Umbilical cord (tissue), 2 donors: ENCODE results near the gene VPS52. TPM values are rescaled to one million over a fixed set of nuclear protein-coding genes. Genes with fewer than 3 reads are reported as not detected.
"Not testable (repeated sequence)": the region's sequence is repeated elsewhere in the genome, so short reads cannot be mapped to it uniquely, and the experiment has no call there.

Source experiments
- DNase-seq: peaks from one replicate; pipeline ENCODE4 v3.0.0-alpha.2; 2015; ENCODE audit warnings: low spot score
- total RNA-seq: library from RNA; depleted of rRNA; stranded (reverse); fragments of >200 nt; gene quantifications from one replicate; pipeline ENCODE4 v1.2.3, GENCODE V29; 2014; ENCODE audit warnings: low replicate concordance; ENCODE audit not compliant: insufficient read depth

Gene VPS52
- total RNA-seq, 1 donor from 2014 or later: 33.7 TPM

DNA sequence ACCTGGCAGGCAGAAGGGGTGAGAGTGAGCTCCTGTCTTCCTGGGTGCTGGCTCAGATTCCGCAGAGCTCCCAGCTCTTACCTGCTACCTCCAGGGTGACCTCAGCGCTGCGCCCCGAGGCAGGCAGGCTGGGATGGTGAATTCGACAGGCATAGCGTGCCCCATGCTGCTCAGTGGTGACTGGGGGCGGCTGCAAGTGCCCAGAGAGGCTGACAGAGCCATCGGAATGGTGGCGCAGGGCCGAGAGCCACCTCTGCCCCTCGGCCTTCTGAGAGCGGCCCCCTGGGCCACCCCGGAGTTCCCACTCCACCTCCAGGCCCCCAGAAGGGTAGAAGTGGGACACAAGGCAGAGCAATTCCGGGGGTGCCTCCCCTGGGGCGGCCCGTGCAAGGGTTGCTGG lies 32.5 kb upstream of the VPS52 start:
- no peak for DNase-seq

DNA sequence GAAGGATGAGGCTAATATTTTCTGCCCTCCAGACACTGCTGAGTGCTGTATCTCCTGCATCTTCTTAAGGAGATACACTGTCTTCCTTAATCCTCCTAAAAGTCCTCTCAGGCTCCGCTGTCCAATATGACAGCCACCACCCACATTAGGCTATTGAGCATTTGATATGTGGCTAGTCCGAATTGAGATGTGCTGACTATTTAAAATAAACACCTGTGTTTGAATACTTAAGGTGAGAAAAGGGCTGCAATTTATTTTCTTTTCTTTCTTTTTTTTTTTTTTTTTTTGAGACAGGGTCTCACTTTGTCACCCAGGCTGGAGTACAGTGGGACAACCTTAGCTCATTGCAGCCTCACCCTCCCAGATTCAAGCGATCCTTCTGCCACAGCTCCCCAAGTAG lies 30.2 kb upstream of the VPS52 start:
- no peak for DNase-seq

DNA sequence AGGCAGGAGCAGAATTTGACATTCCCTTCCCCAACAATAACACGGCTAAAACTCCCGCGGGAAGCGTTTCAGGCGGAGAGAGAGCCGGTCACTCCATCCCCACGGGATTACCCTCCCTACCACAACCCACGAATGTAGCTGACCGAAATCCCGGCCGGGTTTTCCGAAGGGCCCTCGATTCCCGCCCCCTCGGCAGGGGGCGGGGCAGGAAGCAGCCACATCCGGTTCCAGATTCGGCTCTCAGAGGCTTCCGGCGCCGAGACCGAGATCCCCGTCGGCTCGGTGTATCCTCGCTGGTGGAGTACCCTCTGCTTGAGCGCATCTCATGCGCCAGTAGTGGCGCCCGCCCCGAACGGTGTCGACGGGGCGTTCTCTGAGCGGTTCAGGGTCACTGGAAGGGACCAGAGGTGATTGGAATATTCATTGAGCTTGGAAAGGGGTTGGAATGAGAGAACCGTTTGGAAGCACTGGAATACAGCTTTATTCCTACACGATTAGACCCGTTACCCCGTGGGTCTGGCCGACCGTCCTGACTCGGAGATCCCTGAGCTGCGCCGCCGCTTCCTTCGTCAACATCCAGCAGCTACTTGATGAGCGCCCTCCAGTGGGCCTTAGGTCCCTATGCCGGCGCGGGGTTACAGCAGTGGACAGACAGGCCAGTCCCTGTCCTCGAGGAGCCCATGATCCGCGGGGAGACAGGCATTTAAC lies 27.7 kb upstream of the VPS52 start:
- peak; percentile 95 for DNase-seq

DNA sequence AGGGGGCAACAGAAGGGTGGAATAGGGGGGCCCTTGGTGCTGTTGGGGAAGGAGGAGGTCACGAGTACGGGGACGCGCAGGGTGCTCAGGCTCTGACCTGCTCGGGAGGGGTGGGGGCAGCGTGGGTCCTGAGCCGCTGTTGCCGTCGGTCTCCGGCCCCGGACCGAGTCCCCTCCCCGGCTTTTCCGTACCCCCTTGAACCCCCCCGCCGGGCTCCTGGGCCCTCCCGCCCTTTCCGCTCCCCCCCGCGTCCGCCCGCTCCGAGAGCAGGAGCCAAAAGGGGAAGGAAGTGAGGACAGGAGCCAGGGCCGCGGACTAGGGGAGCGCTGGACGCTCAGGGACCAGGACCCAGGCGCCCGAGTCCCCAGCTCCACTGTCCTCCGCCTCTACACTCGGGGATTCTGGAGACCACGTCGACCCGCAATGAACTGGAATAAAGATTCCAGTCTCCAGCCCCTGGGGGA lies 27.1 kb upstream of the VPS52 start, which contains the start of gene RGL2:
TSS of gene RGL2 (minus strand) at position 170 of the 464 bp plus-strand sequence. CDS start 332 bp downstream, outside the sequence.
- DNase-seq: peak; percentile 84

DNA sequence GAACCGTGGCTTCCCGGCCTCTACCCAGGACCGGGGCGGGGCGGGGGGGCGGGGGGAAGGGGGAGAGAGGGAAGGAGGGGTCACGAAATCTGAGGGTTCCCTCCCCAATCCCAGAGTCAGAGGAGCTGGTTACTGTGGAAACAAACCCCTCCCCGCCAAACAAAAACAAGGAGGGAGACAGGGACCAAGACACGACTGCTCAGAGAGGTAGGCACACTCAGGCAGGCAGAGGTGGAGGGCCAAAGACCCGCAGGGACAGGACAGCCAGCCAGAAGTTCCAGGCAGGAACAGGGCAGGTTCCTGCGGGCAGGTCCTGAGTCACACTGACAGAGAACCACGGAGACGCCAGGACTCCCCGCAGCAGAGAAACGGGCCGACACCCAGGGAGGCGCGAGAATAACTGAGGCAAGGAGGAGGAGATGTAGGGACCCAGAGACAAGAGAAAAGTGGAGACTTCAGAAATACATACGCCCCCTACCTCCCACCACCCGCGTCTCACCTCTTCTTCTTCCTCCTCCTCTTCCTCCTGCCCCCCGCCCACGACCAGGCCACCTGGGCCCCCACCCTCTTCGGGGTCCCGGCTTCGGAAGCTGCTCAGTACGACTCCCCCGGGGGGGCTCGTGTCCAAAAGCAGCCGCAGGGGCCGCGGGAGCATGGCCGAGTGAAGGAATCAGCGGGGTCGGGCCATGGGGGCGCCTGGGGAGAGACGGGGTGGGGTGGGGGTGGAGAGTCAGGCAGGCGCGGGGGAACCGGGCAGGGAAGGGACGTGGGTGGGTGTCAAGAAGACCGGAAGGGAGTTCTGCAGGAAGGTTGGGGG lies 26.5 kb upstream of the VPS52 start:
- DNase-seq: peak; percentile 93

DNA sequence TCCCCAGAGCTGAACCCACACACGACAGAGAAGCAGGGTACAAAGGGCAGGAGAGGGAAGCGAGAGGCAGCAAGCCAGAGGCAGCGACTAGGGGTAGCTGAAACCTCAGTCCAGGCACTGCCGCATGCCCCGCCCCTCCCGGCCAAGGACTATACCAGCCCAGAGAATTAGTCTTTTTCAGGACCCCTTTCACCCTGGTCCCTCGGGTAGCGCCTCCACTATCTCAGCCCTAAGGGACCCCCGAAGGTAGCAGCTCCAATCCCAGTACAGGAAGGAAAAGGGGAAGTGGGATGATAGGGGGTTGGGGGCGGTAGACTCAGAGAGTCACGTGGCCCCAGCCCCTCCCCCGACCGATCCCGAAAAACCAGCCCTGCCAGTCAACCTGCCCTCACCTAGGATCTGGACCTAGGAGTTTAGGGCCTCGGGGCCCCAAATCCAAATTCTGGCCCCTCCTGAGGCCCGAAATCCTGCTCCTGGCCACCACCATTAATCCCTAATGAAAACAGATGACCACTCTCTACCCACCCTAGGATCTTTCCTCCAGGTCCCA lies 25.8 kb upstream of the VPS52 start:
- DNase-seq: peak; percentile 72

GRCh38 chr6:33296797-33297405 lies 25.2 kb upstream of the VPS52 start:
- DNase-seq: no peak

GRCh38 chr6:33295621-33296369 lies 24.1 kb upstream of the VPS52 start:
- DNase-seq: no peak

GRCh38 chr6:33294086-33294823 lies 22.6 kb upstream of the VPS52 start:
- DNase-seq: no peak

DNA sequence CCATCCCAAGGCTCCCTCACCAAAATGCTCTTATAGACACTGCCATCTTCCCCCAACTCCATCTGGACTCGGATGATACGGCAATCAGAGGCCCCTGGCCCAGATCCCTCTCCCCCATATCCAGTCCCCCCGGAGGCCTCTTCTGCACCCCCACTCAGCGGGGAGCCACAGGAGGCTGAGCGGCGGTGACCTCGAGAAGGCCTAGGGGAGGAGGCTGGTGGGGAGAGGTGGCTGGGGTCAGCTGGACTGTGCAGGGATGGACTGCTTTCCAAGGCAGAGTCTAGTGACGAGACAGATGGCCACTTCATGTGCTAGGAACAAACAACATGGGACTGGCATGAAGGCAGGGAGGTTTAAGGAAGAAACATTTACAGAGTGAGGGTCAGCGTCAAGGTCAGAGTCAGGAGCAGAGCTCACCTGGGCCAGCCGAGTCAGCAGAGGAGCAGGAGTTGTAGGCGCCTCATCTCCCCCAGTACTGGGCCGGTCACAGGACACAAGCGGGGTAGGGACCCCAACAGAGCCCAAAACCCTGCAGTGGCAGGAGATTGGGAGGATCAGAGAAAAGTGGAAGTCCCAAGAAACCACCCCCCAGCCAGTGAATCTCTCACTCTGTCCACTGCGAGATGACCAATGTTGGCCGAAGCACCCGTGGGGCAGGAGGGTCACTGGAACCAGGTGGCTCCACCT lies 21.5 kb upstream of the VPS52 start:
- DNase-seq: no peak

- DNase-seq: no peak
These were observed 18.8 kb upstream of the VPS52 start for GRCh38 chr6:33290459-33290858.

- no peak for DNase-seq
These were observed 18.2 kb upstream of the VPS52 start for GRCh38 chr6:33289784-33290315.

DNA sequence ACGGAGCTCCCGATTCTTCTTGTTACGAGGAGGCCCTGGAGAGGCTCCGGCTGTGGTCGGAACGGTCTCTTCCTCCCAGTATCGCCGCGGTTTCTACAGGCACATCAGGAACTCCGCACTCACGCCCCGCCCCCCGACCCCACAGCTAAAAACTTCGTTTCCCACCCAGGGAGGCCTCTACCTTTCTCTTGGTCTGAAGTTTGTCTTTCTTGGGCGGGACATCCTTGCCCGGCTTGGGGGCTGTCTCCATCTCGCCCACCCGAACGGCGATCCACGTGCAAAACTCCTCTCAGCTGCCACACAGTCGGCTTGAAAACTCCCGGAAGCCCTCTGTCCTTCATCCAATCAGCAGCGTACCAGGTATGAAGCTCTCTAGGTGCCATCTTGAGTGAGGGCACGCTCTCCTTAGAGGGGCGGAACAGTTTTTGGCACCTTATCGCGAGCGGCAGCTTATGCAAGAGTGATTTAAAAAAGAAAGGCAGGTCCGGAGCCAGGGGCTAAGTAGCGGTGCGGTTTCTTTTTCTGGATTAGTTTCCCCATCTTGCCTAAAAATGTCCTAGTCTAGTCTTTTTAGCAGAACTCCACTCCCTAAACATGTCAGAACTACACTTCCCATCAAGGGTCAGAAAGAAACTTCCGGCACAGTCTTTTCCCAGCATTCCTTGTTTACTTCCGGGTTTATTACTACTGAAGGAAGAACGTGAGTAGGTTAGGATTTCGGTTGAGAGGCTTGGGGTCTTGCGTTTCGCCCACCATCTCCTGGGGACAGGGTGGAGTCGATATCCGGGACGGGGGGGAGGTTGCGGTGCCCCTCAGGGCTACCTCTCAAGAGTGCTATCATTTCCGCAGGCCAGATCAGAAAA lies 17.5 kb upstream of the VPS52 start, which contains the start of the genes PFDN6 and WDR46:
TSS of gene PFDN6 (plus strand) at position 681 of the 863 bp plus-strand sequence. CDS start 256 bp downstream, outside the sequence.
TSS of gene WDR46 (minus strand) at position 319 of the 863 bp plus-strand sequence. CDS start at position 250, 69 bp downstream.
- peak; percentile 97 for DNase-seq

GRCh38 chr6:33288141-33288920 lies 16.7 kb upstream of the VPS52 start:
- no peak for DNase-seq

DNA sequence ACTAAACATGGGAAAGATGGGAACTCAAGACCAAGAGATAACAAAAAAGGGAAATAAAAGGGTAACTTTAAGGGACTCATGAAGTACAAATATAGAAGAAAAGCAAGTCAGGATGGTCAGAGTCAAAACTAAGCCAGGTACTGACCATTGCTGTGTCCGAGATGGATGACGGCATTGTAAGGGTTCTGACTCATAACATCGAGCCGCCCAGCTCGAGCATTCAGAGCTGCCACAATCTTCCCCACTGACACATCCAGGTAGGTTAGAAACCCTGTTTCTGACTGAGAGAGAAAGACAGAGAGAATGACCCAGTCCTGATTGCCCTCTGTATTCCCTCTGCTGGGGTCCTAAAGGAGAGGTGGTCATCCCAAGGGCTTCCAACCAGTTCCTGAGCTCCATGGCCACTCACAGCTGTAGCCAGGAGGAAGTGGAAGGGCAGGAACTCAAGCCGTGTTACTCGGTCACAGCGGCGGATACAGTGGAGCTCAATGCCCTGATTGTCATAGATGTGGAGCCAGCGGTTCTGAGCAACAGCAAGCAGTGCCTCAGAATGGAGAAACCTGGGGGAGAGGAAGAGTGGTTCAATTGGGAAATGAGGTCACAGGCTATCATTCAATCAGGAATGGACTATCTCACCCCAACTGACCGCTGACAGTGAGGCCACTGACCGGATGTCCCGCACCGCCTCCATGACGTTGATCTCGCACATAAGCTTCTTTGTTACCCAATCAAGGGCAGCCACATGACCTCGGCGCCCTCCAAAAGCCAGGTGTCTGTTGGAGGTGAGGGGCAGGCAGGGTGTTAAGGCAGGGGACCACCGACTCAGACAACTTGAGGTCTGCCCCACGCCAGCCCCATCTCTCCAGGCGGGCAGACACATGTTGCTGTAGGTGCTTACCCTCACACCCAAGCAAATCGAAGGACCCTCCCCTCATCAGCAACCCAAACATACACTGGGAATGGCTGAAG lies 15.6 kb upstream of the VPS52 start:
- no peak for DNase-seq

- DNase-seq: not testable (repeated sequence)
These were observed 13.5 kb upstream of the VPS52 start for GRCh38 chr6:33285214-33285613.
